Endodermal cell (in vitro differentiated cells): Measurements from ENCODE around the gene SNX11. TPM values are rescaled to one million over a fixed set of nuclear protein-coding genes. Genes with fewer than 3 reads are reported as not detected.

Experiments used
- DNase-seq: peaks from one replicate; pipeline ENCODE4 v3.0.0-alpha.2; 2017
- H3K27ac ChIP-seq: 2 replicates; pipeline ENCODE4 v1.5.1; 2013; ENCODE audit warnings: mild to moderate bottlenecking, low read depth, low read length, moderate library complexity
- H3K27me3 ChIP-seq: 2 replicates; pipeline ENCODE4 v1.6.1; 2013; ENCODE audit warnings: mild to moderate bottlenecking, low read length, moderate library complexity; ENCODE audit not compliant: insufficient read depth, control insufficient read depth, poor library complexity, severe bottlenecking
- H3K36me3 ChIP-seq: 2 replicates; pipeline ENCODE4 v1.7.0; 2013; ENCODE audit warnings: mild to moderate bottlenecking, low read length, moderate library complexity; ENCODE audit not compliant: control insufficient read depth, insufficient read depth
- H3K4me1 ChIP-seq: one replicate; pipeline ENCODE4 v1.7.0; 2013; ENCODE audit warnings: low read length; ENCODE audit not compliant: control insufficient read depth, insufficient read depth
- H3K4me3 ChIP-seq: 2 replicates; pipeline ENCODE4 v1.5.1; 2013; ENCODE audit warnings: mild to moderate bottlenecking, low read length, moderate library complexity
- H3K9ac ChIP-seq: 2 replicates; pipeline ENCODE4 v1.6.1; 2013; ENCODE audit warnings: mild to moderate bottlenecking, low read length, moderate library complexity; ENCODE audit not compliant: poor library complexity, severe bottlenecking; ENCODE audit errors: extremely low read depth
- H3K9me3 ChIP-seq: 2 replicates; pipeline ENCODE4 v1.6.1; 2013; ENCODE audit warnings: mild to moderate bottlenecking, low read length, moderate library complexity; ENCODE audit not compliant: control insufficient read depth
- H3K27ac Mint-ChIP-seq: 2 replicates; pipeline ENCODE4 v1.8.0; 2020; ENCODE audit warnings: mixed read lengths
- H3K27me3 Mint-ChIP-seq: 2 replicates; pipeline ENCODE4 v1.8.0; 2021; ENCODE audit warnings: mild to moderate bottlenecking, mixed read lengths; ENCODE audit not compliant: insufficient read depth
- H3K36me3 Mint-ChIP-seq: 2 replicates; pipeline ENCODE4 v1.8.0; 2020; ENCODE audit warnings: low read depth, mixed read lengths
- H3K4me1 Mint-ChIP-seq: 2 replicates; pipeline ENCODE4 v1.8.0; 2020; ENCODE audit warnings: mixed read lengths
- H3K4me3 Mint-ChIP-seq: 2 replicates; pipeline ENCODE4 v1.8.0; 2020; ENCODE audit warnings: mild to moderate bottlenecking, moderate library complexity, mixed read lengths
- H3K9me3 Mint-ChIP-seq: 2 replicates; pipeline ENCODE4 v1.8.0; 2020; ENCODE audit warnings: mild to moderate bottlenecking, mixed read lengths
- CTCF ChIP-seq: fragments of 200-600 bp; sonication (generic); conservative IDR thresholded peaks from 2 replicates; pipeline ENCODE4 v1.5.0; 2021; ENCODE audit warnings: antibody characterized with exemption, mild to moderate bottlenecking
- WGBS, 2 experiments: methylation state at CpG; one replicate each; pipeline versions ENCODE4 v1.1.5 to v1.1.7; 2013; ENCODE audit warnings: missing lambda C conversion rate in 2 of 2, mixed read lengths in 1 of 2; ENCODE audit not compliant: insufficient coverage in 1 of 2, insufficient read length in 1 of 2; 5-methylcytosine and 5-hydroxymethylcytosine counted together
- total RNA-seq, 2 donors: library from RNA; stranded (reverse); fragmentation: NEBNext Ultra II Directional in 1 of 2; extraction: Animal tissue kit (Norgen Biotek cat#: 25700) in 1 of 2; gene quantifications; 2 replicates in 1 of 2; 3 replicates in 1 of 2; pipeline ENCODE4 v1.2.1, GENCODE V29; 2021

SNX11 gene
- total RNA-seq, 2 donors from 2014 or later: 19.7 to 20.5 TPM

GRCh38 chr17:48132385-48132784, 24.8 kb downstream of the SNX11 start:
- Mint-ChIP-seq H3K27ac (no peak overlapping the region), H3K27me3 (peaks cover 6% of the 10 kb centered on the region), H3K4me3 (no peak overlapping the region), H3K4me1 (peaks cover 11% of the 10 kb centered on the region), H3K9me3 (no peaks in the 10 kb centered on the region), H3K36me3 (no peaks in the 10 kb centered on the region)
- Histone ChIP-seq H3K4me1 (no peaks in the 10 kb centered on the region), H3K9me3 (no peaks in the 10 kb centered on the region), H3K27ac (no peak overlapping the region), H3K9ac (no peak overlapping the region), H3K36me3 (no peaks in the 10 kb centered on the region), H3K4me3 (no peak overlapping the region), H3K27me3 (no peaks in the 10 kb centered on the region)
- DNase-seq: no peak
- TF ChIP-seq CTCF: no peak
- 85 to 92% methylated on average over 4 to 5 of the region's 5 CpGs for WGBS, 2 experiments

- H3K27me3 ChIP-seq: no peaks in the 10 kb centered on the region
- no peaks in the 10 kb centered on the region for H3K9me3 ChIP-seq
- H3K36me3 ChIP-seq: no peaks in the 10 kb centered on the region
- WGBS, 2 experiments: 94 to 100% methylated on average over 2 to 3 of the region's 3 CpGs
- H3K36me3 Mint-ChIP-seq: no peaks in the 10 kb centered on the region
- peaks cover 6% of the 10 kb centered on the region for H3K27me3 Mint-ChIP-seq
- no peak overlapping the region for H3K27ac Mint-ChIP-seq
- peaks cover 7% of the 10 kb centered on the region for H3K4me1 Mint-ChIP-seq
- no peak overlapping the region for H3K4me3 ChIP-seq
- H3K9ac ChIP-seq: no peak overlapping the region
- H3K4me3 Mint-ChIP-seq: no peak overlapping the region
- no peaks in the 10 kb centered on the region for H3K4me1 ChIP-seq
- peak; percentile 72 for DNase-seq
- TF ChIP-seq CTCF: peak; percentile 66
- H3K9me3 Mint-ChIP-seq: no peaks in the 10 kb centered on the region
- no peak overlapping the region for H3K27ac ChIP-seq
Measured at GRCh38 chr17:48134912-48135480, 27.4 kb downstream of the SNX11 start.

GRCh38 chr17:48137656-48138055, 30.1 kb downstream of the SNX11 start:
- WGBS, 2 experiments: 91 to 100% methylated on average over 1 of the region's 1 CpG
- no peak overlapping the region for H3K4me3 Mint-ChIP-seq
- Histone ChIP-seq H3K9me3 (no peaks in the 10 kb centered on the region), H3K27ac (no peak overlapping the region), H3K27me3 (no peaks in the 10 kb centered on the region), H3K9ac (no peak overlapping the region), H3K36me3 (no peaks in the 10 kb centered on the region), H3K4me1 (no peaks in the 10 kb centered on the region), H3K4me3 (no peak overlapping the region)
- H3K4me1 Mint-ChIP-seq: peaks cover 1% of the 10 kb centered on the region
- no peak overlapping the region for H3K27ac Mint-ChIP-seq
- H3K36me3 Mint-ChIP-seq: no peaks in the 10 kb centered on the region
- TF ChIP-seq CTCF: no peak
- H3K9me3 Mint-ChIP-seq: no peaks in the 10 kb centered on the region
- DNase-seq: no peak
- H3K27me3 Mint-ChIP-seq: peaks cover 6% of the 10 kb centered on the region
